CD4-positive, alpha-beta T cell treated with Interleukin-15 for 1 hour (primary cell): ENCODE results near the gene ITPR1.
"Not testable (repeated sequence)": the region's sequence is repeated elsewhere in the genome, so short reads cannot be mapped to it uniquely, and the experiment has no call there.

Experiments
- DNase-seq: peaks from one replicate; pipeline ENCODE4 v3.0.0-alpha.2; 2020

ITPR1 gene

GRCh38 chr3:4749567-4750002 is 256.4 kb downstream of the ITPR1 start:
- DNase-seq, result no peak

- DNase-seq, result no peak
Observed at GRCh38 chr3:4750306-4750968, 257.3 kb downstream of the ITPR1 start.

- no peak for DNase-seq
Observed at GRCh38 chr3:4751029-4751501, 257.9 kb downstream of the ITPR1 start.

GRCh38 chr3:4751502-4752101 is 258.5 kb downstream of the ITPR1 start:
- no peak for DNase-seq

GRCh38 chr3:4752201-4753072 is 259.3 kb downstream of the ITPR1 start:
- DNase-seq, result no peak

GRCh38 chr3:4753073-4753691 is 260.0 kb downstream of the ITPR1 start:
- DNase-seq, result no peak

- DNase-seq, result no peak
Observed at GRCh38 chr3:4754180-4755086, 261.3 kb downstream of the ITPR1 start.

- DNase-seq, result no peak
Observed at GRCh38 chr3:4755566-4755965, 262.4 kb downstream of the ITPR1 start.

GRCh38 chr3:4756057-4756775 is 263.1 kb downstream of the ITPR1 start:
- DNase-seq, result no peak

- DNase-seq, result no peak
Observed at GRCh38 chr3:4756855-4757574, 263.9 kb downstream of the ITPR1 start.

GRCh38 chr3:4757575-4758248 is 264.6 kb downstream of the ITPR1 start:
- no peak for DNase-seq

- DNase-seq, result no peak
Observed at GRCh38 chr3:4758249-4758860, 265.2 kb downstream of the ITPR1 start.

GRCh38 chr3:4758957-4759656 is 266.0 kb downstream of the ITPR1 start:
- no peak for DNase-seq

- no peak for DNase-seq
Observed at GRCh38 chr3:4759689-4760312, 266.7 kb downstream of the ITPR1 start.

GRCh38 chr3:4761759-4762158 is 268.6 kb downstream of the ITPR1 start:
- DNase-seq, result no peak

- not testable (repeated sequence) for DNase-seq
Observed at GRCh38 chr3:4762481-4763230, 269.5 kb downstream of the ITPR1 start.

- DNase-seq, result no peak
Observed at GRCh38 chr3:4763604-4764247, 270.6 kb downstream of the ITPR1 start.
